SK-N-SH treated with all-trans-retinoic acid at 6 μM for 48 hours (cell line): ENCODE results near the gene CCDC6.

ENCODE experiments used
- GLIS3 ChIP-seq: fragments of 250-450 bp; sonication (Bioruptor Pico); IDR thresholded peaks from 2 replicates; pipeline ENCODE4 v1.5.0; 2020; ENCODE audit warnings: mild to moderate bottlenecking, moderate library complexity
- RARB ChIP-seq: fragments of 250-450 bp; sonication (Bioruptor Pico); IDR thresholded peaks from 2 replicates; pipeline ENCODE4 v1.8.0; 2021; ENCODE audit warnings: mild to moderate bottlenecking, moderate library complexity
- TOX ChIP-seq: fragments of 250-450 bp; sonication (Bioruptor Pico); IDR thresholded peaks from 2 replicates; pipeline ENCODE4 v1.8.0; 2021; ENCODE audit warnings: mild to moderate bottlenecking, moderate library complexity, borderline replicate concordance
- TF ChIP-seq, protein P1 (sequence below): fragments of 250-450 bp; sonication (Bioruptor Pico); IDR thresholded peaks from 2 replicates; pipeline ENCODE4 v1.8.0; 2020; ENCODE audit warnings: mild to moderate bottlenecking, moderate library complexity, borderline replicate concordance

DNA sequence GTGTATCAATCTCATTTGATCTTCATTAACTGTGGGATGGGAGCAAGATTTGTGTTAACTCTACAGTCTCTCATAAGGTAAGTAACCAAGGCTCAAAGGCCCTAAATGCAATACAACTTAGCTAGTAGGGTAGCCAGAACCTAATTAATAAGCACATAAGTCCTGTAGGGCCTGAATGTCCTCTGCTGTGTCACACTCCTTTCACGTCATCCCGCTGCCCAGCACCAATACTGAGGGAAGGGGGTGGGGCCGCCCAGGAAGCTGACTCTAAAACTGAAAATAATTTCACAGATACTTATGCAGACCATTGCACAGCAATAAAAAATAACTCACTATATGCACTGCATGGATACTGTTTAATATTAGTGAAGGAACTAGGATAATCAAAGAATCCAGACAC lies 13.7 kb downstream of the CCDC6 start:
- TF ChIP-seq GLIS3 (no peak), RARB (CRISPR knock-in tag) (no peak), TOX (CRISPR knock-in tag) (no peak)
- TF ChIP-seq, protein P1, sequence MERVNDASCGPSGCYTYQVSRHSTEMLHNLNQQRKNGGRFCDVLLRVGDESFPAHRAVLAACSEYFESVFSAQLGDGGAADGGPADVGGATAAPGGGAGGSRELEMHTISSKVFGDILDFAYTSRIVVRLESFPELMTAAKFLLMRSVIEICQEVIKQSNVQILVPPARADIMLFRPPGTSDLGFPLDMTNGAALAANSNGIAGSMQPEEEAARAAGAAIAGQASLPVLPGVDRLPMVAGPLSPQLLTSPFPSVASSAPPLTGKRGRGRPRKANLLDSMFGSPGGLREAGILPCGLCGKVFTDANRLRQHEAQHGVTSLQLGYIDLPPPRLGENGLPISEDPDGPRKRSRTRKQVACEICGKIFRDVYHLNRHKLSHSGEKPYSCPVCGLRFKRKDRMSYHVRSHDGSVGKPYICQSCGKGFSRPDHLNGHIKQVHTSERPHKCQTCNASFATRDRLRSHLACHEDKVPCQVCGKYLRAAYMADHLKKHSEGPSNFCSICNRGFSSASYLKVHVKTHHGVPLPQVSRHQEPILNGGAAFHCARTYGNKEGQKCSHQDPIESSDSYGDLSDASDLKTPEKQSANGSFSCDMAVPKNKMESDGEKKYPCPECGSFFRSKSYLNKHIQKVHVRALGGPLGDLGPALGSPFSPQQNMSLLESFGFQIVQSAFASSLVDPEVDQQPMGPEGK (CRISPR knock-in tag) = no peak
